Kidney (tissue), 14 donors: ENCODE data around the gene FZD8. TPM values are rescaled to one million over a fixed set of nuclear protein-coding genes. Genes with fewer than 3 reads are reported as not detected.

ENCODE experiments used
- DNase-seq, 5 donors: peaks; one replicate each; pipeline ENCODE4 v3.0.0-alpha.2; 2013 to 2020
- FAIRE-seq: peaks from 2 replicates; lab custom pipeline; 2012; peaks lifted over from hg19 to GRCh38; lab: Jason Lieb, UNC
- H3K27ac ChIP-seq, 2 donors: one replicate each; pipeline ENCODE4 v1.7.0; 2013; ENCODE audit warnings: low read depth in 2 of 2, low read length in 2 of 2, inconsistent platforms in 1 of 2
- H3K27me3 ChIP-seq: one replicate; pipeline ENCODE4 v1.7.1; 2013; ENCODE audit warnings: low read length, inconsistent platforms; ENCODE audit not compliant: control insufficient read depth, insufficient read depth
- H3K36me3 ChIP-seq, 3 donors: one replicate each; pipeline versions ENCODE4 v1.7.0 to v1.7.1; 2013; ENCODE audit warnings: low read length in 3 of 3, control low read depth in 1 of 3, inconsistent platforms in 1 of 3; ENCODE audit not compliant: insufficient read depth in 3 of 3, control insufficient read depth in 2 of 3
- H3K4me1 ChIP-seq, 3 donors: one replicate each; pipeline versions ENCODE4 v1.7.0 to v1.7.1; 2013; ENCODE audit warnings: low read length in 3 of 3, inconsistent platforms in 1 of 3, low read depth in 1 of 3; ENCODE audit not compliant: control insufficient read depth in 2 of 3, insufficient read depth in 2 of 3
- H3K4me3 ChIP-seq, 3 donors: one replicate each; pipeline versions ENCODE4 v1.7.0 to v1.8.1; 2013; ENCODE audit warnings: low read length in 3 of 3, control low read depth in 1 of 3, inconsistent platforms in 1 of 3
- H3K9ac ChIP-seq, 3 donors: one replicate each; pipeline versions ENCODE4 v1.7.0 to v1.7.1; 2013; ENCODE audit warnings: low read length in 3 of 3, control low read depth in 1 of 3, inconsistent platforms in 1 of 3
- H3K9me3 ChIP-seq, 3 donors: one replicate each; pipeline versions ENCODE4 v1.7.0 to v1.7.1; 2013; ENCODE audit warnings: low read length in 3 of 3, control low read depth in 1 of 3, inconsistent platforms in 1 of 3; ENCODE audit not compliant: control insufficient read depth in 2 of 3, insufficient read depth in 1 of 3
- CTCF ChIP-seq: IDR thresholded peaks from 3 replicates; pipeline ENCODE4 v1.5.1; 2012; ENCODE audit warnings: mild to moderate bottlenecking, moderate library complexity, borderline replicate concordance; ENCODE audit not compliant: insufficient read depth; ENCODE audit errors: extremely low read depth
- intact Hi-C: fragments of 100-400 bp; cut with DNase I; formaldehyde crosslinking; loops from one replicate; pipeline ENCODE4 v1.11.1; 2022
- polyA plus RNA-seq: library from polyadenylated mRNA; stranded (reverse); fragments of 350-450 nt; fragmentation: Illumina TruSeq; extraction: RNeasy Lipid Tissue Mini Kit (QIAGEN cat#74804); gene quantifications from one replicate; pipeline ENCODE4 v1.2.3, GENCODE V29; 2014; ENCODE audit warnings: low read depth, low replicate concordance; ENCODE audit not compliant: insufficient read depth
- total RNA-seq: library from RNA; stranded (reverse); fragmentation: NEBNext Ultra II Directional; extraction: Animal tissue kit (Norgen Biotek cat#: 25700); gene quantifications from one replicate; pipeline ENCODE4 v1.2.1, GENCODE V29; 2021
- donor health status: control.
- donor health status: control.
- donor health status: control.
- donor health status: control.
- donor health status: control.
- donor health status: DM: yes; HTN: yes; CAD: no.
- donor health status: Normal renal cell carcinoma (clear cell type).

The FZD8 gene
- total and polyA plus RNA-seq, 2 donors from 2014 or later = 10.8 to 18.8 TPM

DNA sequence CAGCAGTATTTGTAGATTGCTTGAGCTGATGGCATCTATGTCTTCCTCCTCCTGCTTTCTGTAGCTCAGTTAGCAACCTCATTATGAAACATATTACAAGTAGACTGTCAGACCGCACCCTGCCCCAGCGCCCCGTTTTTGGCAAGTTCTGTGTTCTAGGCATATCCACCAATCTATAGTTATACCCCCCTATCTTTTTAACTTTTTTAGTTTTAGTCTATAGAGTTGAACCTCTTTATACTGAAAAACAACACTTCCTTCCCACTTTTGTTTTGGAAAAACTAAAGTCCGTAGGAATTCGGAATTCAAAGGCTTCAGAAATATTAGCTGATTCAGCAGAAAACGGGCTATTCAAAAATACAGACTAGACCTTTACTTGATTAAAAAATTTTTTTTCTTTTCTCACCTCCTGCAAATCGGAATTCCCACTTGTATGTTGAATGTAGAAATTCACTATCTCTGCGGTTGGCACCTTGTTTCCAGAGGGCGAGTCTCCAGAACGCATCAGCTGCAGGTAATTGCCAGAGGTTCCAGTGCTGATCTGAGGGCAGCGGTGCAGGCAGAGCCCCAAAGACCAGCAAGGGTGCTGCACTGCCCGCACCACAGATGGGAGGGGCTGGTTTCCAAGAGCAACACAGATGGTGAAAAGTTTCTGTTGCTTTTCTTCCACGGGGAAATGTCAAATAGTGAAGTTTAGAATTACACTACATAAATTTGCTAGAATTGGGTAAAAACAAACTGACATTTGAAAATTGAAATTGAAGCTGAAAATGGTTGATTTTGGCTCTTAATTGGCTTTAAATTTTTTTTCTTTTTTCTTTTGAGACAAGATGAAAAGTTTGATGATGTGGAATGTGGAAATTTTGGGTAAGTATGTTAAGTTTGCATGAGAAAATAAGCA lies 2.2 kb upstream of the FZD8 start:
- H3K9me3 ChIP-seq = no peaks in the 10 kb centered on the region
- H3K9ac ChIP-seq = peak overlapping the region in 2 of 3 donors; percentile 17 to 72
- FAIRE-seq (no peak), DNase-seq (peak in 2 of 5 donors; percentile 14 to 38)
- no peaks in the 10 kb centered on the region for H3K36me3 ChIP-seq
- H3K27ac ChIP-seq = peak overlapping the region; percentile 70 to 72
- intact Hi-C loops = no loop called here
- peak overlapping the region; percentile 69 to 82 (median 81) for H3K4me3 ChIP-seq
- H3K4me1 ChIP-seq = peaks cover 0 to 7% (median 4%) of the 10 kb centered on the region in 3 donors
- H3K27me3 ChIP-seq = no peaks in the 10 kb centered on the region
- TF ChIP-seq CTCF = no peak

- Histone ChIP-seq H3K27me3 (no peaks in the 10 kb centered on the region), H3K36me3 (no peaks in the 10 kb centered on the region), H3K4me3 (peak overlapping the region; percentile 69 to 82 (median 81)), H3K27ac (peak overlapping the region; percentile 70 to 72), H3K4me1 (peaks cover 0 to 7% (median 4%) of the 10 kb centered on the region in 3 donors), H3K9ac (peak overlapping the region in 2 of 3 donors; percentile 17 to 72), H3K9me3 (no peaks in the 10 kb centered on the region)
- DNase-seq (peak; percentile 60 to 92 (median 78)), FAIRE-seq (no peak)
- no peak for TF ChIP-seq CTCF
- intact Hi-C loops = no loop called here
Observed at GRCh38 chr10:35643151-35644049, 1.3 kb upstream of the FZD8 start.

GRCh38 chr10:35642793-35643114 lies 658 bp upstream of the FZD8 start:
- Histone ChIP-seq H3K4me3 (peak overlapping the region; percentile 41 to 82 (median 81)), H3K9ac (peak overlapping the region; percentile 8 to 72 (median 23)), H3K27me3 (no peaks in the 10 kb centered on the region), H3K36me3 (no peaks in the 10 kb centered on the region), H3K27ac (peak overlapping the region; percentile 70 to 83), H3K9me3 (no peaks in the 10 kb centered on the region), H3K4me1 (peaks cover 0 to 9% (median 4%) of the 10 kb centered on the region in 3 donors)
- TF ChIP-seq CTCF = no peak
- intact Hi-C loops = no loop called here
- DNase-seq (no peak), FAIRE-seq (no peak)
